GM18907 (cell line): Measurements from ENCODE around the gene RNF151.
"Not testable (repeated sequence)": the region's sequence is repeated elsewhere in the genome, so short reads cannot be mapped to it uniquely, and the experiment has no call there.

Source experiments
- ATAC-seq: cut with Tn5 transposase; IDR thresholded peaks from one replicate; pipeline ENCODE4 v1.9.1; 2021; ENCODE audit warnings: mild to moderate bottlenecking, moderate library complexity; ENCODE audit not compliant: unreplicated experiment

The RNF151 gene

GRCh38 chr16:2004795-2005517, 38.3 kb downstream of the RNF151 start:
- no peak for ATAC-seq

- no peak for ATAC-seq
Measured at GRCh38 chr16:2005646-2006045, 39.0 kb downstream of the RNF151 start.

GRCh38 chr16:2006317-2006716, 39.7 kb downstream of the RNF151 start:
- ATAC-seq = no peak

GRCh38 chr16:2007081-2007836, 40.6 kb downstream of the RNF151 start:
- no peak for ATAC-seq

- ATAC-seq = no peak
Measured at GRCh38 chr16:2008009-2008526, 41.4 kb downstream of the RNF151 start.

- ATAC-seq = peak; percentile 4
Measured at GRCh38 chr16:2008631-2009163, 42.0 kb downstream of the RNF151 start.

GRCh38 chr16:2009164-2009711, 42.6 kb downstream of the RNF151 start:
- ATAC-seq = peak; percentile 34

GRCh38 chr16:2009791-2010510, 43.3 kb downstream of the RNF151 start, which contains the start of gene ZNF598:
ZNF598 (minus strand) TSS chr16:2009821.
- peak; percentile 67 for ATAC-seq

GRCh38 chr16:2011726-2012125, 45.1 kb downstream of the RNF151 start:
- ATAC-seq = not testable (repeated sequence)

- no peak for ATAC-seq
Measured at GRCh38 chr16:2013527-2013926, 46.9 kb downstream of the RNF151 start.

- ATAC-seq = no peak
Measured at GRCh38 chr16:2015117-2015946, 48.7 kb downstream of the RNF151 start.

GRCh38 chr16:2015947-2016208, 49.2 kb downstream of the RNF151 start:
- ATAC-seq = no peak

GRCh38 chr16:2016407-2016922, 49.8 kb downstream of the RNF151 start:
- ATAC-seq = no peak
